SU-DHL-6 (cell line): ENCODE data around the gene EGR1.

Source experiments
- H2AFZ ChIP-seq: fragments of 200-600 bp; sonication (generic); 2 replicates; pipeline ENCODE4 v1.6.1; 2014; ENCODE audit warnings: low read depth, mild to moderate bottlenecking, moderate library complexity, mixed read lengths, antibody characterized with exemption, low read length; ENCODE audit not compliant: severe bottlenecking
- H3F3A ChIP-seq: fragments of 200-600 bp; shearing (Covaris generic); 2 replicates; pipeline ENCODE4 v1.6.0; 2016; ENCODE audit warnings: antibody characterized with exemption, mild to moderate bottlenecking; ENCODE audit not compliant: insufficient read depth
- H3K27ac ChIP-seq: fragments of 200-600 bp; sonication (generic); 2 replicates; pipeline ENCODE4 v1.5.1; 2016; ENCODE audit warnings: low read depth, mild to moderate bottlenecking, low read length, moderate library complexity, mixed read lengths
- H3K27me3 ChIP-seq: fragments of 200-600 bp; sonication (generic), shearing (Covaris generic); 2 replicates; pipeline ENCODE4 v1.6.0; 2014; ENCODE audit warnings: mild to moderate bottlenecking, low read length
- H3K36me3 ChIP-seq: fragments of 200-600 bp; sonication (generic); 2 replicates; pipeline ENCODE4 v1.6.1; 2014; ENCODE audit warnings: mild to moderate bottlenecking, low read length, mixed read lengths
- H3K4me2 ChIP-seq: fragments of 300-600, 200-600 bp; shearing (Covaris generic), sonication (generic); 2 replicates; pipeline ENCODE4 v1.6.0; 2014; ENCODE audit warnings: low read length, low read depth, mild to moderate bottlenecking; ENCODE audit not compliant: poor library complexity, severe bottlenecking
- H3K4me3 ChIP-seq: fragments of 200-600 bp; sonication (generic); 2 replicates; pipeline ENCODE4 v1.5.1; 2014; ENCODE audit warnings: antibody characterized with exemption, low read length, mild to moderate bottlenecking, mixed read lengths; ENCODE audit not compliant: insufficient read depth, poor library complexity, severe bottlenecking
- H3K79me2 ChIP-seq: fragments of 200-600 bp; sonication (generic); 2 replicates; pipeline ENCODE4 v1.6.1; 2014; ENCODE audit warnings: mild to moderate bottlenecking, low read length, moderate library complexity; ENCODE audit not compliant: insufficient read depth
- H3K9ac ChIP-seq: fragments of 200-600 bp; sonication (generic); 2 replicates; pipeline ENCODE4 v1.7.0; 2014; ENCODE audit warnings: mild to moderate bottlenecking, low read length
- H3K9me2 ChIP-seq: fragments of 200-600 bp; sonication (generic); replicated peaks from 2 replicates; pipeline ENCODE4 v1.6.1; 2014; ENCODE audit warnings: low read length; ENCODE audit not compliant: insufficient read depth
- H3K9me3 ChIP-seq: fragments of 200-600 bp; sonication (generic); 2 replicates; pipeline ENCODE4 v1.6.1; 2014; ENCODE audit warnings: low read length, mixed read lengths; ENCODE audit not compliant: insufficient read depth
- H4K20me1 ChIP-seq: fragments of 200-600 bp; sonication (generic); 2 replicates; pipeline ENCODE4 v1.6.1; 2014; ENCODE audit warnings: low read depth, mild to moderate bottlenecking, antibody characterized with exemption, low read length, moderate library complexity, mixed read lengths
- EZH2phosphoT487 ChIP-seq: fragments of 200-600 bp; sonication (generic), shearing (Covaris generic); conservative IDR thresholded peaks from 2 replicates; pipeline ENCODE4 v1.6.1; 2018; ENCODE audit warnings: mild to moderate bottlenecking, antibody characterized with exemption, low read length, moderate library complexity, mixed read lengths
- TF ChIP-seq, protein P1 (sequence below): fragments of 200-600 bp; sonication (generic); IDR thresholded peaks from one replicate; pipeline ENCODE4 v1.5.1; 2017; ENCODE audit warnings: antibody characterized with exemption, mild to moderate bottlenecking, low read length, moderate library complexity; ENCODE audit not compliant: insufficient read depth, poor library complexity, severe bottlenecking

EGR1 gene

DNA sequence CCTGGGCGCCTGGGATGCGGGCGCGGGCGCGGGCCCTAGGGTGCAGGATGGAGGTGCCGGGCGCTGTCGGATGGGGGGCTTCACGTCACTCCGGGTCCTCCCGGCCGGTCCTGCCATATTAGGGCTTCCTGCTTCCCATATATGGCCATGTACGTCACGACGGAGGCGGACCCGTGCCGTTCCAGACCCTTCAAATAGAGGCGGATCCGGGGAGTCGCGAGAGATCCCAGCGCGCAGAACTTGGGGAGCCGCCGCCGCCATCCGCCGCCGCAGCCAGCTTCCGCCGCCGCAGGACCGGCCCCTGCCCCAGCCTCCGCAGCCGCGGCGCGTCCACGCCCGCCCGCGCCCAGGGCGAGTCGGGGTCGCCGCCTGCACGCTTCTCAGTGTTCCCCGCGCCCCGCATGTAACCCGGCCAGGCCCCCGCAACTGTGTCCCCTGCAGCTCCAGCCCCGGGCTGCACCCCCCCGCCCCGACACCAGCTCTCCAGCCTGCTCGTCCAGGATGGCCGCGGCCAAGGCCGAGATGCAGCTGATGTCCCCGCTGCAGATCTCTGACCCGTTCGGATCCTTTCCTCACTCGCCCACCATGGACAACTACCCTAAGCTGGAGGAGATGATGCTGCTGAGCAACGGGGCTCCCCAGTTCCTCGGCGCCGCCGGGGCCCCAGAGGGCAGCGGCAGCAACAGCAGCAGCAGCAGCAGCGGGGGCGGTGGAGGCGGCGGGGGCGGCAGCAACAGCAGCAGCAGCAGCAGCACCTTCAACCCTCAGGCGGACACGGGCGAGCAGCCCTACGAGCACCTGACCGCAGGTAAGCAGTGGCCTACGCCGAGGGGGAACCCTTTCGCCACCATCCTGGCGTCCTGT, at the start of gene EGR1:
TSS of gene EGR1 (plus strand) at position 219 of the 864 bp plus-strand sequence. CDS start at position 502, 283 bp downstream.
- no peaks in the 10 kb centered on the region for H3K9me3 ChIP-seq
- no peaks in the 10 kb centered on the region for H3K9me2 ChIP-seq
- H3K4me3 ChIP-seq: peak within 1 kb of the TSS; percentile 75
- peak within 1 kb of the TSS; percentile 92 for H3K4me2 ChIP-seq
- TF ChIP-seq, protein P1, sequence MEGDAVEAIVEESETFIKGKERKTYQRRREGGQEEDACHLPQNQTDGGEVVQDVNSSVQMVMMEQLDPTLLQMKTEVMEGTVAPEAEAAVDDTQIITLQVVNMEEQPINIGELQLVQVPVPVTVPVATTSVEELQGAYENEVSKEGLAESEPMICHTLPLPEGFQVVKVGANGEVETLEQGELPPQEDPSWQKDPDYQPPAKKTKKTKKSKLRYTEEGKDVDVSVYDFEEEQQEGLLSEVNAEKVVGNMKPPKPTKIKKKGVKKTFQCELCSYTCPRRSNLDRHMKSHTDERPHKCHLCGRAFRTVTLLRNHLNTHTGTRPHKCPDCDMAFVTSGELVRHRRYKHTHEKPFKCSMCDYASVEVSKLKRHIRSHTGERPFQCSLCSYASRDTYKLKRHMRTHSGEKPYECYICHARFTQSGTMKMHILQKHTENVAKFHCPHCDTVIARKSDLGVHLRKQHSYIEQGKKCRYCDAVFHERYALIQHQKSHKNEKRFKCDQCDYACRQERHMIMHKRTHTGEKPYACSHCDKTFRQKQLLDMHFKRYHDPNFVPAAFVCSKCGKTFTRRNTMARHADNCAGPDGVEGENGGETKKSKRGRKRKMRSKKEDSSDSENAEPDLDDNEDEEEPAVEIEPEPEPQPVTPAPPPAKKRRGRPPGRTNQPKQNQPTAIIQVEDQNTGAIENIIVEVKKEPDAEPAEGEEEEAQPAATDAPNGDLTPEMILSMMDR: no peak
- no peak for TF ChIP-seq EZH2phosphoT487
- peak within 1 kb of the TSS; percentile 80 for H3K27ac ChIP-seq
- peak within 1 kb of the TSS; percentile 94 for H3K9ac ChIP-seq
- H2AFZ ChIP-seq: peak within 1 kb of the TSS; percentile 81
- H3K36me3 ChIP-seq: no peaks in the 10 kb centered on the region; the same call in 1 of the 2 replicates
- no peaks in the 10 kb centered on the region for H3K27me3 ChIP-seq
- H4K20me1 ChIP-seq: peaks cover 6% of the 10 kb centered on the region; the same call in 1 of the 2 replicates
- peaks cover 13% of the 10 kb centered on the region for H3F3A ChIP-seq
- no peaks in the 10 kb centered on the region for H3K79me2 ChIP-seq

- Histone ChIP-seq H4K20me1 (no peaks in the 10 kb centered on the region), H3K36me3 (peaks cover 21% of the 10 kb centered on the region), H3K27ac (no peak overlapping the region), H3K27me3 (no peaks in the 10 kb centered on the region), H3F3A (no peaks in the 10 kb centered on the region), H3K9ac (no peak overlapping the region), H3K4me2 (no peak overlapping the region), H2AFZ (no peak overlapping the region), H3K79me2 (no peaks in the 10 kb centered on the region), H3K9me3 (no peaks in the 10 kb centered on the region), H3K4me3 (no peak overlapping the region), H3K9me2 (no peaks in the 10 kb centered on the region)
- TF ChIP-seq, protein P1: no peak
- no peak for TF ChIP-seq EZH2phosphoT487
Observed at GRCh38 chr5:138418444-138418843, 46.8 kb upstream of the EGR1 start.

DNA sequence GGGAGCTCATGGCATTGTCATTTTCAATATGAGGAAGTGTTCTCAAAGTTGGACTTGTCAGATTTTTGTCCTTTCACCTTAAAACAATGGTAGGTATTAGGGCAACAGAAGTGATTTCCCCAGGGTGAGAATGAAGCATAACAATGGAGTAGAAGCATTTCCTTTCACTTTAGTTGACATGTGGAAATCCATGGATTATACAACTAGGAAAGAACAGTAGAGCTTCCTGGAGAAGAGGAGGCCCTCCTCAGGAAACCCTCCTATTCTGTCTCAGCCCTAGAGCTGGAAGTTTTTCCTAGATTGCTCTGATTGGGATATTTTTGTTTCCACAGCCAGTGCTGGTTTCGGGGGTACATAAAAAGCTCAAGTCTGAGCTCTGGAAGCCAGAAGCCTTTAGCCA, 40.2 kb upstream of the EGR1 start:
- H3K79me2 ChIP-seq: no peaks in the 10 kb centered on the region
- H4K20me1 ChIP-seq: no peaks in the 10 kb centered on the region
- H3K27me3 ChIP-seq: no peaks in the 10 kb centered on the region
- no peak overlapping the region for H3K9ac ChIP-seq
- H3K36me3 ChIP-seq: peaks cover 39% of the 10 kb centered on the region
- no peaks in the 10 kb centered on the region for H3K9me2 ChIP-seq
- H2AFZ ChIP-seq: no peak overlapping the region
- no peak for TF ChIP-seq EZH2phosphoT487
- no peaks in the 10 kb centered on the region for H3F3A ChIP-seq
- H3K4me3 ChIP-seq: no peak overlapping the region
- H3K27ac ChIP-seq: no peak overlapping the region
- H3K4me2 ChIP-seq: no peak overlapping the region
- H3K9me3 ChIP-seq: no peaks in the 10 kb centered on the region

- H4K20me1 ChIP-seq: no peaks in the 10 kb centered on the region
- no peaks in the 10 kb centered on the region for H3K9me2 ChIP-seq
- no peak overlapping the region for H3K9ac ChIP-seq
- H3K27me3 ChIP-seq: no peaks in the 10 kb centered on the region
- no peak overlapping the region for H2AFZ ChIP-seq
- H3K27ac ChIP-seq: no peak overlapping the region
- H3K79me2 ChIP-seq: no peaks in the 10 kb centered on the region
- H3K4me3 ChIP-seq: no peak overlapping the region
- H3F3A ChIP-seq: no peaks in the 10 kb centered on the region; the same call in 1 of the 2 replicates
- no peaks in the 10 kb centered on the region for H3K9me3 ChIP-seq
- TF ChIP-seq, protein P1: no peak
- no peak for TF ChIP-seq EZH2phosphoT487
- H3K36me3 ChIP-seq: peaks cover 21% of the 10 kb centered on the region
- H3K4me2 ChIP-seq: no peak overlapping the region
Observed at GRCh38 chr5:138435943-138436342, 29.3 kb upstream of the EGR1 start.
